SK-MEL-5 (cell line): ENCODE data around the gene SCML1. TPM values are rescaled to one million over a fixed set of nuclear protein-coding genes. Genes with fewer than 3 reads are reported as not detected.
"Not testable (repeated sequence)": the region's sequence is repeated elsewhere in the genome, so short reads cannot be mapped to it uniquely, and the experiment has no call there.

Experiments
- DNase-seq: peaks from one replicate; pipeline ENCODE4 v3.0.0-alpha.2; 2016; ENCODE audit warnings: low read depth, low spot score
- in situ Hi-C: cut with HindIII; loops from 2 replicates; pipeline ENCODE4 v1.10.0; 2016; ENCODE audit warnings: low sequenced_read_pairs, high pct_unique_total_duplicates, low pct_unique_long_range_greater_than_20kb
- total RNA-seq: library from RNA; depleted of rRNA; stranded (reverse); fragments of >200 nt; shearing (Covaris generic); gene quantifications from 2 replicates; pipeline ENCODE4 v1.2.3, GENCODE V29; 2014; rRNA removed

The SCML1 gene
- total RNA-seq, 1 experiment from 2014 or later: 5.6 TPM

DNA sequence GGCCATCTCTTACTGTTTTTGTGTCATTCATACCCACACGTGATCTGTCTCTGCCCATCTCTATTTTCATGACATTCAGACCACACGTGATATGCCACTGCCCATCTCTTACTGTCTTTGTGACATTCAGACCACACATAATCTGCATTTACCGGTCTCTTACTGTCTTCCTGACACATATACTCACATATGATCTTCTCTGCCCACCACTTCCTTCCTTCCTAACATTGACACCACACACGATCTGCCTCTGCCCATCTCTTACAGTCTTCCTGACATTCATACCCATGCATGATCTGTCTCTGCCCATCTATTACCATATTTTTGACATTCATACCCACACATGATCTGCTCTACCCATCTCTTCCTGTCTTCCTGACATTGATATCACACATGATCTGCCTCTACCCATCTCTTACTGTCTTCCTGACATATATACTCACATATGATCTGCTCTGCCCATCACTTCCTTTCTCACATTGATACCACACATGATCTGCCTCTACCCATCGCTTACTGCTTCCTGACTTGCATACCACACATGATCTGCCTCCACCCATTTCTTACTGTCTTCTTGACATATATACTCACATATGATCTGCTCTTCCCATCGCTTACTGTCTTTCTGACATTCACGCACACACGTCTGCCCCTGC lies 36.1 kb downstream of the SCML1 start:
- in situ Hi-C loops: no loop called here
- no peak for DNase-seq

DNA sequence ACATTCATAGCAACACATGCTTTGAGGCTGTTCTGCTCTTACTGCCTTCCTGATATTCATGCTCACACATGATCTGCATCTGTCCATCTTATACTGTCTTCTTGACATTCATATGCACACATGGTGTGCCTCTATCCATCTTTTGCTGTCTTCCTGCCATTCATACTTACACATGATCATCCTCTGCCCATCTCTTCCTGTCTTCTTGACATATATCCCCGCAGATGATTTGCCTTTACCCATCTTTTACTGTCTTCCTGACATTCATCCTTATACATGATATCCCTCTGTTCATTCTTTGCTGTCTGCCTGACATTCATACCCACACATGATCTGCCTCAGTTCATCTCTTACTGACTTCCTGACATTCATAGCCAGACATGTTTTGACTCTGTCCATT lies 36.8 kb downstream of the SCML1 start:
- in situ Hi-C loops: no loop called here
- DNase-seq: no peak

- in situ Hi-C loops: no loop called here
- DNase-seq: no peak
These were observed 41.7 kb downstream of the SCML1 start for GRCh38 chrX:17778997-17779396.

- no peak for DNase-seq
- in situ Hi-C loops: no loop called here
These were observed 42.1 kb downstream of the SCML1 start for GRCh38 chrX:17779434-17779833.

DNA sequence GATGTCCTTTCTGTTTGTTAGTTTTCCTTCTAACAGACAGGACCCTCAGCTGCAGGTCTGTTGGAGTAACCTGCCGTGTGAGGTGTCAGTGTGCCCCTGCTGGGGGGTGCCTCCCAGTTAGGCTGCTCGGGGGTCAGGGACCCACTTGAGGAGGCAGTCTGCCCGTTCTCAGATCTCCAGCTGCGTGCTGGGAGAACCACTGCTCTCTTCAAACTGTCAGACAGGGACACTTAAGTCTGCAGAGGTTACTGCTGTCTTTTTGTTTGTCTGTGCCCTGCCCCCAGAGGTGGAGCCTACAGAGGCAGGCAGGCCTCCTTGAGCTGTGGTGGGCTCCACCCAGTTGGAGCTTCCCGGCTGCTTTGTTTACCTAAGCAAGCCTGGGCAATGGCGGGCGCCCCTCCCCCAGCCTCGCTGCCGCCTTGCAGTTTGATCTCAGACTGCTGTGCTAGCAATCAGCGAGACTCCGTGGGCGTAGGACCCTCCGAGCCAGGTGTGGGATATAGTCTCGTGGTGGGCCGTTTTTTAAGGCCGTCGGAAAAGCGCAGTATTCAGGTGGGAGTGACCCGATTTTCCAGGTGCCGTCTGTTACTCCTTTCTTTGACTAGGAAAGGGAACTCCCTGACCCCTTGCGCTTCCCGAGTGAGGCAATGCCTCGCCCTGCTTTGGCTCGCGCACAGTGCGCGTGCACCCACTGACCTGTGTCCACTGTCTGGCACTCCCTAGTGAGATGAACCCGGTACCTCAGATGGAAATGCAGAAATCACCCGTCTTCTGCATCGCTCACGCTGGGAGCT lies 49.5 kb downstream of the SCML1 start:
- in situ Hi-C loops: not testable (repeated sequence)

DNA sequence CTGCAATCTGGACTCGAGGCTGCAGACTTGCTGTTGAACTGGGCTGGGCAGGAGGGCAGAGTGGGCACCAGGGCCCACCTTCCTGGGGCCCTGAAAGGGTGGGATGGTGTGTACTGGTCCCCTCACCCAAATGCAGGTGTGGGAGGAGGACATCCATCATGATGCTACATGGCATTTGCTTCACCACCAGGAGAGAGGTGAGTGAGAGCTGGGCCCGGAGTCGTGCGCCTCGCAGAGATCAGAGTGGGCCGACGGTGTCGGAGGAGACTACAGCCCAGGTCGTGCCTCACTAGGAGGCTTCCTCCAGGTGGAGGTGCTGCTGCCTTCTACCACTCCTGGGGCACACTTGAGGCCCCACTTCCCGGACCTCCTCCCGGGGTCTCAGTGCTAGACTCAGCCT lies 50.3 kb downstream of the SCML1 start:
- no peak for DNase-seq
- in situ Hi-C loops: no loop called here

More for the DNA sequence above, 49.5 kb downstream of the SCML1 start:
- not testable (repeated sequence) for DNase-seq

- in situ Hi-C loops: no loop called here
These were observed 51.1 kb downstream of the SCML1 start for GRCh38 chrX:17788439-17788838.

GRCh38 chrX:17788956-17789562 lies 51.8 kb downstream of the SCML1 start:
- in situ Hi-C loops: no loop called here
- DNase-seq: peak; percentile 53

More at GRCh38 chrX:17788439-17788838, 51.1 kb downstream of the SCML1 start:
- DNase-seq: peak; percentile 52

DNA sequence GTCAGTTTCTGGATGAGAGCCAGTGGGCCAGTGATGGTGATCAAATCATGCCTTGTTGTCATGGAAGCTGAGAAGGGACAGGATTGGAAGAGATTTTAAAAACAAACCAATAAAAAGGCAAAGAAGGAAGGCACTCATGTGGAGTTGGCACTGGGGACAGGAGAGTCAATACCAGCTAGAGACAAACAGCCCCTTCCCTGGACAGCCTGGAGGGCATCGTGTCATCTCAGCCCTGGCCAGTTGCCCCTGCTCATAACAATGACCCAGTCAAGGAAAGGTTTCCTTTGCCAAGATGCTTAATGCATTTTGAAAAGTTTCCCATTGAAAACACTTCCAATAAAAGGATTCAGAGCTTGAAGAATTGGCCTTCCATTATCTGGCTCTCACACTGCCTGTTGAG lies 55.5 kb downstream of the SCML1 start:
- no peak for DNase-seq
- in situ Hi-C loops: no loop called here

DNA sequence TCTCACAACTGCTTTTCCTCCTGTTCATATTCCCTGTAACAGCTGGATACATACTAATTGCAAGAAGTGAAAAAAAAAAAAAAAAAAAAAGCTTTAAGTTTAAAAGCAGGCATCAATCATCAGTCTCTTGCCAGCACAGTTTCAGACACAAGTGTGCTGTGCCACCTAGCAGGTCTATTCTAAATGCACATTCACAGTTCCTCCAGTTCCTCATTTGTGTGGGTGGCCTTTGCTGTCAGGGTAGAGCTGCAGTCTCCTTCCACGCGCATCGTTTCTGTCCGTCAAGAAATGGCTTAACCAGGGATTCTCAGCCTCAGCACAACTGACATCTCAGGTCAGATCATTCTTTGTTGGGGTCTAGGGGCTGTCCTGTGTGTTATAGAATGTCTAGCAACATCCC lies 61.6 kb downstream of the SCML1 start:
- in situ Hi-C loops: no loop called here
- no peak for DNase-seq

DNA sequence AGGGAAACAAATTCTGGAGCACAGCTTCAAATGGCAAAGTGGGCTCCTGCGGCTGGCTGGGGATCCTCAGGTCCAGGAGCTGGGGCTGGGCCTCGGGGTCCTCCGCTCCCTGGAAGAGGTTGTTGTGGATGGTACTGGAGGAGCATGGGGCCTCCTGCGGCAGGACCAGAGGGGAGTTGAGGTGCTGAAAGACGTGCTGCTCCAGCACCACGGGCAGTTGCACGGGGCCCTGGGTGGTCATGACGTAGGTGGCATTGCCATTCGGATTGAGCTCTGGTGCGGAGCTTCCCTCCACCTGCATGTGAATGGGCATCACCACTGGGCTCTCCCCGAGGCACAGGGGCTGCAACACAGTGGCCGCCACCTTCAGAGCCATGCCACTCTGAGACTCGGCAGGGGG lies 64.1 kb downstream of the SCML1 start:
- in situ Hi-C loops: no loop called here
- DNase-seq: no peak

DNA sequence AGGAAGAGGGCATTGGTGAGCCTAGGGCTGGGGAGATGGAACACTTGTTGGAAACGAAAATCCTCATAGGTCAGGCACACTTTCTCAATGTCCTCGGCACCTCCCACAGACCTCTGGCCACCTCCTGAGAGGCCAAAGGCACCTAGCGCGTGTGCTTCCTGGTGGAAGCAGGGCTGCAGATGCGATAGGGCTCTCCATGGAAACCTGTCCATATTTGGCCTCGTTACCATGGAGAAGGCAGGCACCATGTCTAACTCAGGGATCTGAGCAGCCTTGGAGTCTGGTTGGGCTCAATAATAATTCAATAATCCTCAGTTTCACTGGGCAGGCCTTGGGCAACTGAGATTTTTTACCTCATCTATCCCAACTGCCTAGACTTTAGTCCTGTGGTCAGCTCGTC lies 65.5 kb downstream of the SCML1 start:
- in situ Hi-C loops: no loop called here
- no peak for DNase-seq

- in situ Hi-C loops: no loop called here
- DNase-seq: no peak
These were observed 66.2 kb downstream of the SCML1 start for GRCh38 chrX:17803449-17803848.

Other genes starting within 250 kb of the SCML1 start
- gene RAI2, start 123.8 kb downstream of the SCML1 start, total RNA-seq: not detected in 2 replicates